GM12872 (cell line): ENCODE results near the gene RPAP2.

Experiments
- CTCF ChIP-seq: IDR thresholded peaks from 3 replicates; pipeline ENCODE4 v1.5.1; 2011; ENCODE audit warnings: low read depth, mild to moderate bottlenecking, low read length, moderate library complexity; ENCODE audit not compliant: insufficient read depth

Gene RPAP2

GRCh38 chr1:92314024-92314423, 15.2 kb downstream of the RPAP2 start:
- TF ChIP-seq CTCF: no peak

- no peak for TF ChIP-seq CTCF
Observed at GRCh38 chr1:92315766-92316599, 17.1 kb downstream of the RPAP2 start.

- TF ChIP-seq CTCF: no peak
Observed at GRCh38 chr1:92317836-92318493, 19.1 kb downstream of the RPAP2 start.

GRCh38 chr1:92323473-92324453, 24.9 kb downstream of the RPAP2 start:
- no peak for TF ChIP-seq CTCF

GRCh38 chr1:92324784-92325183, 25.9 kb downstream of the RPAP2 start:
- TF ChIP-seq CTCF: no peak

GRCh38 chr1:92326681-92327080, 27.8 kb downstream of the RPAP2 start:
- TF ChIP-seq CTCF: no peak

GRCh38 chr1:92327794-92328193, 28.9 kb downstream of the RPAP2 start:
- TF ChIP-seq CTCF: no peak
